ENCODE data around the gene CHCHD10. TPM values are rescaled to one million over a fixed set of nuclear protein-coding genes. Genes with fewer than 3 reads are reported as not detected.
A peak's percentile ranks its signal among the peaks of the same experiment; 100 is the strongest.

CHCHD10 gene
- total and polyA plus RNA-seq, 10 of the 15 experiments (the other 5 are each of a cell fraction or from before 2014, with no cell fraction given), result 13.2 to 241 (median 128) TPM

DNA sequence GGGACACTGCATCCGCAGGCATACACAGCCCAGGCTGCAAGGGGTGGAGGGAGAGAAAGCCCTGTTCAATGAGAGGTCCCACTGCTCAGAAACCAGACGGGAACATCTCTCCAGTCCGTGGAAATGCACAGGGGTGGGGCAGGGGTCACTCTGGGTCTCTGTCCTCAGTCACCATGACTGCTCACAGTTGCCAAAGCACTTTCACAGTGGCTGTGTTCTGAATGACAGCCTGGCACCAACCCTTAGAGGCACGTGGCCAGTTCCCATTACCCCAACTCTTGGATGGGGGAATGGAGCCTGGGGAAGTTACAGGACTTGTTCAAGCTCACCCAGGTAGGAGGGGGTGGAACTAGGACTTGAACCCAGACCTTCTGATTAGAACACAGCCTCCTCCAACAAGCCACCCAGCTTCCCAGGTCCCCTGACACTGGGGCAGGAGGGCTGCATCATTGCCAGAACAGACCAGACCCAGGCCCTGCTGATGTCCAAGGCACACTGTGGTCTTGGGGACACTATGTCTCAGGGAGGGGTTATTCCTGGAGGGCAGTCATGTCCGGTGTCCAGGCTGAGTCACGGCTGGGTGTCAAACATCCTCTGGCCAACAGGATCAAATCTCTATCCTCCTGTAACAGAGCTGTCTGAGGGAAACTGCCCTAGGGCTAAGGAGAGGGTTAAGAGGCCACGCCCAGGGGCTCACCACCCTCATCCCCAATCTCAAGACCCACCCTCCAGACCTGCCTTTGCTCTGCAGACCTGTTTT lies 25.1 kb downstream of the CHCHD10 start:
- ChIA-PET POLR2A (no interaction called here), CTCF (no interaction called here), RAD21 (ENCODE audit: unreplicated experiment) (no interaction called here), SMC1A (ENCODE audit: uncharacterized antibody, unreplicated experiment) (no interaction called here)
- no peak for ATAC-seq
- H2AFZ ChIP-seq (ENCODE audit: control insufficient read depth, low read depth, low read length), result no peak overlapping the region
- no peak overlapping the region for H3K9ac ChIP-seq (ENCODE audit: control insufficient read depth, insufficient read depth, low read length)
- no peaks in the 10 kb centered on the region for H3K79me2 ChIP-seq (ENCODE audit: control insufficient read depth, insufficient read depth, low read length)
- H4K20me1 ChIP-seq (ENCODE audit: control insufficient read depth, insufficient read depth), result no peaks in the 10 kb centered on the region
- no peak for FAIRE-seq
- no TSS peak for BruUV-seq (replicated peaks)
- H3K4me2 ChIP-seq (ENCODE audit: control insufficient read depth, insufficient read depth), result no peak overlapping the region
- intact Hi-C loops (cut with micrococcal nuclease; ENCODE audit: unreplicated experiment) (no loop called here), in situ Hi-C loops (cut with MboI) (no loop called here)
- H3K27ac ChIP-seq (ENCODE audit: control insufficient read depth, insufficient read depth), result no peak overlapping the region
- H3K4me3 ChIP-seq, result no peak overlapping the region
- no peaks in the 10 kb centered on the region; a peak in 1 of 4 replicates for H3K36me3 ChIP-seq (ENCODE audit: control insufficient read depth in 2 of 2, insufficient read depth in 2 of 2, low read length in 1 of 2)
- no peaks in the 10 kb centered on the region; the same call in 2 of the 3 replicates for H3K9me3 ChIP-seq (replicated peaks; ENCODE audit: control insufficient read depth, insufficient read depth, low read length)
- no peaks in the 10 kb centered on the region for H3K4me1 ChIP-seq (ENCODE audit: control insufficient read depth, insufficient read depth, low read length)
- TF ChIP-seq, protein P1, sequence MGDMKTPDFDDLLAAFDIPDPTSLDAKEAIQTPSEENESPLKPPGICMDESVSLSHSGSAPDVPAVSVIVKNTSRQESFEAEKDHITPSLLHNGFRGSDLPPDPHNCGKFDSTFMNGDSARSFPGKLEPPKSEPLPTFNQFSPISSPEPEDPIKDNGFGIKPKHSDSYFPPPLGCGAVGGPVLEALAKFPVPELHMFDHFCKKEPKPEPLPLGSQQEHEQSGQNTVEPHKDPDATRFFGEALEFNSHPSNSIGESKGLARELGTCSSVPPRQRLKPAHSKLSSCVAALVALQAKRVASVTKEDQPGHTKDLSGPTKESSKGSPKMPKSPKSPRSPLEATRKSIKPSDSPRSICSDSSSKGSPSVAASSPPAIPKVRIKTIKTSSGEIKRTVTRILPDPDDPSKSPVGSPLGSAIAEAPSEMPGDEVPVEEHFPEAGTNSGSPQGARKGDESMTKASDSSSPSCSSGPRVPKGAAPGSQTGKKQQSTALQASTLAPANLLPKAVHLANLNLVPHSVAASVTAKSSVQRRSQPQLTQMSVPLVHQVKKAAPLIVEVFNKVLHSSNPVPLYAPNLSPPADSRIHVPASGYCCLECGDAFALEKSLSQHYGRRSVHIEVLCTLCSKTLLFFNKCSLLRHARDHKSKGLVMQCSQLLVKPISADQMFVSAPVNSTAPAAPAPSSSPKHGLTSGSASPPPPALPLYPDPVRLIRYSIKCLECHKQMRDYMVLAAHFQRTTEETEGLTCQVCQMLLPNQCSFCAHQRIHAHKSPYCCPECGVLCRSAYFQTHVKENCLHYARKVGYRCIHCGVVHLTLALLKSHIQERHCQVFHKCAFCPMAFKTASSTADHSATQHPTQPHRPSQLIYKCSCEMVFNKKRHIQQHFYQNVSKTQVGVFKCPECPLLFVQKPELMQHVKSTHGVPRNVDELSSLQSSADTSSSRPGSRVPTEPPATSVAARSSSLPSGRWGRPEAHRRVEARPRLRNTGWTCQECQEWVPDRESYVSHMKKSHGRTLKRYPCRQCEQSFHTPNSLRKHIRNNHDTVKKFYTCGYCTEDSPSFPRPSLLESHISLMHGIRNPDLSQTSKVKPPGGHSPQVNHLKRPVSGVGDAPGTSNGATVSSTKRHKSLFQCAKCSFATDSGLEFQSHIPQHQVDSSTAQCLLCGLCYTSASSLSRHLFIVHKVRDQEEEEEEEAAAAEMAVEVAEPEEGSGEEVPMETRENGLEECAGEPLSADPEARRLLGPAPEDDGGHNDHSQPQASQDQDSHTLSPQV (IDR thresholded peaks at IDR 0.05), result peak; percentile 98
- TF ChIP-seq HDAC2 (IDR thresholded peaks at IDR 0.05), result no peak
- TF ChIP-seq HDAC6 (IDR thresholded peaks at IDR 0.05; ENCODE audit: unreplicated experiment), result no peak
- TF ChIP-seq SMAD5 (IDR thresholded peaks at IDR 0.05; ENCODE audit: low read depth), result no peak
- TF ChIP-seq ZNF24 (IDR thresholded peaks at IDR 0.05), result peak; percentile 93
- TF ChIP-seq, protein P2, sequence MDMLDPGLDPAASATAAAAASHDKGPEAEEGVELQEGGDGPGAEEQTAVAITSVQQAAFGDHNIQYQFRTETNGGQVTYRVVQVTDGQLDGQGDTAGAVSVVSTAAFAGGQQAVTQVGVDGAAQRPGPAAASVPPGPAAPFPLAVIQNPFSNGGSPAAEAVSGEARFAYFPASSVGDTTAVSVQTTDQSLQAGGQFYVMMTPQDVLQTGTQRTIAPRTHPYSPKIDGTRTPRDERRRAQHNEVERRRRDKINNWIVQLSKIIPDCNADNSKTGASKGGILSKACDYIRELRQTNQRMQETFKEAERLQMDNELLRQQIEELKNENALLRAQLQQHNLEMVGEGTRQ (IDR thresholded peaks at IDR 0.05; ENCODE audit: borderline replicate concordance, low read depth, low read length), result no peak
- 0 out of 2 replicates have a peak, but pooled peaks have one; percentile 6 for TF ChIP-seq POLR2A (IDR thresholded peaks at IDR 0.05; ENCODE audit: low read depth, low read length)
- TF ChIP-seq ATF7 (IDR thresholded peaks at IDR 0.05; ENCODE audit: low read depth), result no peak
- TF ChIP-seq ZSCAN29 (IDR thresholded peaks at IDR 0.05), result no peak
- WGBS (ENCODE audit: insufficient coverage, insufficient replicate concordance, low lambda C conversion rate, missing lambda C conversion rate), result 59% methylated on average over 7 of the region's 7 CpGs
- no peaks in the 10 kb centered on the region for H3K27me3 ChIP-seq (replicated peaks in 1 of 2; ENCODE audit: control insufficient read depth in 2 of 2, insufficient read depth in 2 of 2, low read length in 1 of 2)
- DNase-seq (ENCODE audit: low read depth, low spot score), result no peak

Measured in GM12878 (cell line).